ENCODE data around the gene ETV2.

ETV2 gene

DNA sequence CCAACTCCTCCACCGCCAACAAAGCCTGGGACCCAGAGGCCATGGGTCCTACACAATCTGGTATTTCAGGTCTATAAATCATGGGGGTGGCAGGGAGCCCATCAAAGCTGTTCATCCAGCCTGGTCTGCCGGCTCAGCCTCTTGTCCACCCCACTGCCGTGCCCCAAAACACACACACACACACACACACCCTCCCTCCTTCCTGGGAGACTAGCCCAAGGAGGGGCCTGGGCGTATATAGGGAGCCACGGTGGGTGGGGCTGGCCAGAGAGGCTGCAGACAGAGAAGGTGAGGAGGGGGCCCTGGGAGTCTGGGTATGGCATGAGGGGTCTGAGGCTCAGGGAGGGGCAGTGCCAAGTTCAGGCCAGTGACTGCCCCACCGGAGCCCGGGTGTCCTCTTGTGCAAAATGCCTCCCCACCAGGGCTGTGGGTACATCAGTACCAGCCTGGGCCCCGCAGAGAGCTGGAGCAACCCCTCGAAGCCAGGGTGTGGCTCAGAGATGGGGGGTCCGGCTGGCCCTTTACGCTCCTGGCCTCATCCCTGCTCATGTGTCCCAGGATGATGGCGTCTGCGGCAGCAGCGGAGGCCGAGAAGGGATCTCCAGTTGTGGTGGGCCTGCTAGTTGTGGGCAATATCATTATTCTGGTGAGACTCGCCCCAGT is 24.8 kb downstream of the ETV2 start, which contains the start of gene UPK1A:
TSS of gene UPK1A (plus strand) at position 267 of the 663 bp plus-strand sequence. CDS start at position 563, 296 bp downstream.
- TF ChIP-seq ZC3H10 (CRISPR knock-in tag; IDR thresholded peaks at IDR 0.05) (no peak), RARB (CRISPR knock-in tag; IDR thresholded peaks at IDR 0.05) (no peak), CREB5 (CRISPR knock-in tag; IDR thresholded peaks at IDR 0.05; ENCODE audit: low read depth) (no peak), ESRRG (CRISPR knock-in tag; IDR thresholded peaks at IDR 0.05) (no peak), TOX (CRISPR knock-in tag; IDR thresholded peaks at IDR 0.05; ENCODE audit: borderline replicate concordance) (no peak), TCF4 (CRISPR knock-in tag; IDR thresholded peaks at IDR 0.05; ENCODE audit: borderline replicate concordance) (no peak), ZNF565 (CRISPR knock-in tag; conservative IDR thresholded peaks at IDR 0.05; ENCODE audit: low read depth) (no peak), GLIS3 (CRISPR knock-in tag; IDR thresholded peaks at IDR 0.05) (no peak), ZFP3 (CRISPR knock-in tag; IDR thresholded peaks at IDR 0.05) (no peak), ZNF8 (CRISPR knock-in tag; IDR thresholded peaks at IDR 0.05) (no peak), SNAI2 (CRISPR knock-in tag; IDR thresholded peaks at IDR 0.05) (no peak), CSDC2 (CRISPR knock-in tag; IDR thresholded peaks at IDR 0.05) (no peak), ISL1 (CRISPR knock-in tag; IDR thresholded peaks at IDR 0.05) (no peak)
- TF ChIP-seq, protein P1, sequence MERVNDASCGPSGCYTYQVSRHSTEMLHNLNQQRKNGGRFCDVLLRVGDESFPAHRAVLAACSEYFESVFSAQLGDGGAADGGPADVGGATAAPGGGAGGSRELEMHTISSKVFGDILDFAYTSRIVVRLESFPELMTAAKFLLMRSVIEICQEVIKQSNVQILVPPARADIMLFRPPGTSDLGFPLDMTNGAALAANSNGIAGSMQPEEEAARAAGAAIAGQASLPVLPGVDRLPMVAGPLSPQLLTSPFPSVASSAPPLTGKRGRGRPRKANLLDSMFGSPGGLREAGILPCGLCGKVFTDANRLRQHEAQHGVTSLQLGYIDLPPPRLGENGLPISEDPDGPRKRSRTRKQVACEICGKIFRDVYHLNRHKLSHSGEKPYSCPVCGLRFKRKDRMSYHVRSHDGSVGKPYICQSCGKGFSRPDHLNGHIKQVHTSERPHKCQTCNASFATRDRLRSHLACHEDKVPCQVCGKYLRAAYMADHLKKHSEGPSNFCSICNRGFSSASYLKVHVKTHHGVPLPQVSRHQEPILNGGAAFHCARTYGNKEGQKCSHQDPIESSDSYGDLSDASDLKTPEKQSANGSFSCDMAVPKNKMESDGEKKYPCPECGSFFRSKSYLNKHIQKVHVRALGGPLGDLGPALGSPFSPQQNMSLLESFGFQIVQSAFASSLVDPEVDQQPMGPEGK (CRISPR knock-in tag; IDR thresholded peaks at IDR 0.05; ENCODE audit: borderline replicate concordance): no peak
- TF ChIP-seq, protein P2, sequence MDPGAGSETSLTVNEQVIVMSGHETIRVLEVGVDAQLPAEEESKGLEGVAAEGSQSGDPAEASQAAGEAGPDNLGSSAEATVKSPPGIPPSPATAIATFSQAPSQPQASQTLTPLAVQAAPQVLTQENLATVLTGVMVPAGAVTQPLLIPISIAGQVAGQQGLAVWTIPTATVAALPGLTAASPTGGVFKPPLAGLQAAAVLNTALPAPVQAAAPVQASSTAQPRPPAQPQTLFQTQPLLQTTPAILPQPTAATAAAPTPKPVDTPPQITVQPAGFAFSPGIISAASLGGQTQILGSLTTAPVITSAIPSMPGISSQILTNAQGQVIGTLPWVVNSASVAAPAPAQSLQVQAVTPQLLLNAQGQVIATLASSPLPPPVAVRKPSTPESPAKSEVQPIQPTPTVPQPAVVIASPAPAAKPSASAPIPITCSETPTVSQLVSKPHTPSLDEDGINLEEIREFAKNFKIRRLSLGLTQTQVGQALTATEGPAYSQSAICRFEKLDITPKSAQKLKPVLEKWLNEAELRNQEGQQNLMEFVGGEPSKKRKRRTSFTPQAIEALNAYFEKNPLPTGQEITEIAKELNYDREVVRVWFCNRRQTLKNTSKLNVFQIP (CRISPR knock-in tag; IDR thresholded peaks at IDR 0.05; ENCODE audit: borderline replicate concordance, low read depth): no peak
- TF ChIP-seq, protein P3, sequence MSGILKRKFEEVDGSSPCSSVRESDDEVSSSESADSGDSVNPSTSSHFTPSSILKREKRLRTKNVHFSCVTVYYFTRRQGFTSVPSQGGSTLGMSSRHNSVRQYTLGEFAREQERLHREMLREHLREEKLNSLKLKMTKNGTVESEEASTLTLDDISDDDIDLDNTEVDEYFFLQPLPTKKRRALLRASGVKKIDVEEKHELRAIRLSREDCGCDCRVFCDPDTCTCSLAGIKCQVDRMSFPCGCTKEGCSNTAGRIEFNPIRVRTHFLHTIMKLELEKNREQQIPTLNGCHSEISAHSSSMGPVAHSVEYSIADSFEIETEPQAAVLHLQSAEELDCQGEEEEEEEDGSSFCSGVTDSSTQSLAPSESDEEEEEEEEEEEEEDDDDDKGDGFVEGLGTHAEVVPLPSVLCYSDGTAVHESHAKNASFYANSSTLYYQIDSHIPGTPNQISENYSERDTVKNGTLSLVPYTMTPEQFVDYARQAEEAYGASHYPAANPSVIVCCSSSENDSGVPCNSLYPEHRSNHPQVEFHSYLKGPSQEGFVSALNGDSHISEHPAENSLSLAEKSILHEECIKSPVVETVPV (CRISPR knock-in tag; IDR thresholded peaks at IDR 0.05): no peak
- TF ChIP-seq, protein P4, sequence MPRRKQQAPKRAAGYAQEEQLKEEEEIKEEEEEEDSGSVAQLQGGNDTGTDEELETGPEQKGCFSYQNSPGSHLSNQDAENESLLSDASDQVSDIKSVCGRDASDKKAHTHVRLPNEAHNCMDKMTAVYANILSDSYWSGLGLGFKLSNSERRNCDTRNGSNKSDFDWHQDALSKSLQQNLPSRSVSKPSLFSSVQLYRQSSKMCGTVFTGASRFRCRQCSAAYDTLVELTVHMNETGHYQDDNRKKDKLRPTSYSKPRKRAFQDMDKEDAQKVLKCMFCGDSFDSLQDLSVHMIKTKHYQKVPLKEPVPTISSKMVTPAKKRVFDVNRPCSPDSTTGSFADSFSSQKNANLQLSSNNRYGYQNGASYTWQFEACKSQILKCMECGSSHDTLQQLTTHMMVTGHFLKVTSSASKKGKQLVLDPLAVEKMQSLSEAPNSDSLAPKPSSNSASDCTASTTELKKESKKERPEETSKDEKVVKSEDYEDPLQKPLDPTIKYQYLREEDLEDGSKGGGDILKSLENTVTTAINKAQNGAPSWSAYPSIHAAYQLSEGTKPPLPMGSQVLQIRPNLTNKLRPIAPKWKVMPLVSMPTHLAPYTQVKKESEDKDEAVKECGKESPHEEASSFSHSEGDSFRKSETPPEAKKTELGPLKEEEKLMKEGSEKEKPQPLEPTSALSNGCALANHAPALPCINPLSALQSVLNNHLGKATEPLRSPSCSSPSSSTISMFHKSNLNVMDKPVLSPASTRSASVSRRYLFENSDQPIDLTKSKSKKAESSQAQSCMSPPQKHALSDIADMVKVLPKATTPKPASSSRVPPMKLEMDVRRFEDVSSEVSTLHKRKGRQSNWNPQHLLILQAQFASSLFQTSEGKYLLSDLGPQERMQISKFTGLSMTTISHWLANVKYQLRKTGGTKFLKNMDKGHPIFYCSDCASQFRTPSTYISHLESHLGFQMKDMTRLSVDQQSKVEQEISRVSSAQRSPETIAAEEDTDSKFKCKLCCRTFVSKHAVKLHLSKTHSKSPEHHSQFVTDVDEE (CRISPR knock-in tag; IDR thresholded peaks at IDR 0.05): no peak
- no peak; the same call in 2 of the 3 replicates for ATAC-seq

DNA sequence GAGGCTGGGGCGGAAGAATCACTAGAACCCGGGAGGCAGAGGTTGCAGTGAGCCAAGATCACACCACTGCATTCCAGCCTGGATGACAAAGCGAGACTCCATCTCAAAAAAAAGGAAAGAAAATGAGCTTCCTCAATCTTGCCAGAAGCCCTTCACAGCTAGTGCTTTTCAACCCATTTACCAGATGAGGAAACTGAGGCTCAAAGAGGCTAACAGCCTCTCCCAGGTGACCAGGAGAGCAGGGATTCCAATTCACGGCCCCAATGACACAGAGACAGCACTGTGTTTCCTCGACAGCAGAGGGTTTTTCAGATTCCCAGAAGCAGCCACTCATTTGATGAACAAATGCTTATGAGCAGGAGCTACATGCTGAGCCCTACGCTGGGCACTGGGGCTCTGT is 28.0 kb downstream of the ETV2 start:
- no peak for ATAC-seq
- TF ChIP-seq TCF4 (CRISPR knock-in tag; IDR thresholded peaks at IDR 0.05; ENCODE audit: borderline replicate concordance): no peak
- TF ChIP-seq, protein P4 (CRISPR knock-in tag; IDR thresholded peaks at IDR 0.05): no peak
- TF ChIP-seq ZNF8 (CRISPR knock-in tag; IDR thresholded peaks at IDR 0.05): no peak
- TF ChIP-seq RARB (CRISPR knock-in tag; IDR thresholded peaks at IDR 0.05): no peak
- no peak for TF ChIP-seq GLIS3 (CRISPR knock-in tag; IDR thresholded peaks at IDR 0.05)
- TF ChIP-seq ESRRG (CRISPR knock-in tag; IDR thresholded peaks at IDR 0.05): no peak
- no peak for TF ChIP-seq ZNF70 (CRISPR knock-in tag; IDR thresholded peaks at IDR 0.05)
- no peak for TF ChIP-seq CSDC2 (CRISPR knock-in tag; IDR thresholded peaks at IDR 0.05)
- TF ChIP-seq ARNTL (CRISPR knock-in tag; IDR thresholded peaks at IDR 0.05; ENCODE audit: borderline replicate concordance, low read depth): no peak
- no peak for TF ChIP-seq OSR1 (CRISPR knock-in tag; IDR thresholded peaks at IDR 0.05)
- TF ChIP-seq, protein P3 (CRISPR knock-in tag; IDR thresholded peaks at IDR 0.05): no peak
- no peak for TF ChIP-seq ZFP3 (CRISPR knock-in tag; IDR thresholded peaks at IDR 0.05)
- TF ChIP-seq, protein P1 (CRISPR knock-in tag; IDR thresholded peaks at IDR 0.05; ENCODE audit: borderline replicate concordance): no peak
- no peak for TF ChIP-seq ZFP30 (CRISPR knock-in tag; IDR thresholded peaks at IDR 0.05)
- TF ChIP-seq BACH2 (CRISPR knock-in tag; IDR thresholded peaks at IDR 0.05; ENCODE audit: borderline replicate concordance): no peak
- TF ChIP-seq ISL1 (CRISPR knock-in tag; IDR thresholded peaks at IDR 0.05): no peak
- no peak for TF ChIP-seq PPARA (CRISPR knock-in tag; IDR thresholded peaks at IDR 0.05; ENCODE audit: borderline replicate concordance)
